HK-2 (cell line): ENCODE results near the gene SDHB.

Experiments
- DNase-seq: peaks from one replicate; pipeline ENCODE4 v3.0.0-alpha.2; 2018; ENCODE audit not compliant: unreplicated experiment

Gene SDHB

DNA sequence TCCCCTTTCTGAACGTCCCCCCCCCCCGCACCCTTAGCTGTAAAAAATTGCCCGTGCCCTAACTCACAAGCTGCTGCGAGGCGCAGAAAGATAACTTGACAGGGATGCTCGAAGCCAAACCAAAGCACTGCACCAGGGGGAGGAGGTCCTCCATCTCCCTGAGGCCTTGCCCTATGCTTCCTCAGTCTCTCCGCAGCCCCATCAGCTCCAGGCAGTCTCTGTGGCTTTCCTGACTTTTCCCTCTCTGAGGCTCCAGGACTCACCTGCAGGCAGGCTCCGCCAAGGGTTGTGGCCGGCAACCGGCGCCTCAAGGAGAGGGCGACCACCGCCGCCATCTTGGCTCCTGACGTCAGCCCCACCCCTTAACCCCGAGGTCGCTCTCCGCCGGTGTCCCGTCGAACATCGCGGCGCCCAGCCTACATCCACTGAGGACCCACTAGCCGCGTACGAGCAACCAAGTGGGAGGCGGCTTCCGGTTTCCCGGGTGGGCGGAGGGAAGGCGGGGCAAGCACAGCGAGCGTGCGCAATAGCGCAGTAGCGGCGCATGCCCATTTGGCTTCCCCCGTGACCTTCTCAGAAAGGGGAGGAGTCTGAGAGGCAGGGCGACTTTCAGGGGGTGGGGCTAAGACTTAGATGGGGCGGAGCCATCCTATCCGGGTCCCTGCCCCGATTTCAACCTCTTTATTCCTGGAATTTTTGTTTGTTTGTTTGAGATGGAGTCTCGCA is at the start of gene SDHB:
Gene SDHB (minus strand): TSS at position 348 of the 726 bp plus-strand sequence. CDS start 13 bp downstream, at position 335.
- peak; percentile 98 for DNase-seq

DNA sequence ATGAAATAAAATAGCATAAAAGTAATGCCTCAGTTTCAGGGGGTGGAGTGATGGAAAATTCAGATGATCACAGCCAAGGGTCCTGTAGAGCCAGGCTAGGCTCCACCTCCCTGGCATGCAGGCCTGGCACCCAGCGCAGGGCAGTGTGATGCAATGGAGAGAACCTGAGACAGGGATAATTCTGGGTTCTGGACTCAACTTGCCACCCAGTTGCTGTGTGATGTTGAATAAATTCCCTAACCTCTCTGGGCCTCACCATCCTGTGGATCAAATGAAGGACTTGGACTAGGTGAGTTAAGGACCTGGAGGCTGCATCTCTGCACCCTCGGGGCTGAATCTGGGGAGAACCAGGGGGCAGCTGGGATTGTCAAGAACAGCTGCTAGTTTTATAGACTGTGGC is 48.4 kb upstream of the SDHB start:
- no peak for DNase-seq

GRCh38 chr1:17101261-17101660 is 47.4 kb upstream of the SDHB start:
- DNase-seq: no peak

DNA sequence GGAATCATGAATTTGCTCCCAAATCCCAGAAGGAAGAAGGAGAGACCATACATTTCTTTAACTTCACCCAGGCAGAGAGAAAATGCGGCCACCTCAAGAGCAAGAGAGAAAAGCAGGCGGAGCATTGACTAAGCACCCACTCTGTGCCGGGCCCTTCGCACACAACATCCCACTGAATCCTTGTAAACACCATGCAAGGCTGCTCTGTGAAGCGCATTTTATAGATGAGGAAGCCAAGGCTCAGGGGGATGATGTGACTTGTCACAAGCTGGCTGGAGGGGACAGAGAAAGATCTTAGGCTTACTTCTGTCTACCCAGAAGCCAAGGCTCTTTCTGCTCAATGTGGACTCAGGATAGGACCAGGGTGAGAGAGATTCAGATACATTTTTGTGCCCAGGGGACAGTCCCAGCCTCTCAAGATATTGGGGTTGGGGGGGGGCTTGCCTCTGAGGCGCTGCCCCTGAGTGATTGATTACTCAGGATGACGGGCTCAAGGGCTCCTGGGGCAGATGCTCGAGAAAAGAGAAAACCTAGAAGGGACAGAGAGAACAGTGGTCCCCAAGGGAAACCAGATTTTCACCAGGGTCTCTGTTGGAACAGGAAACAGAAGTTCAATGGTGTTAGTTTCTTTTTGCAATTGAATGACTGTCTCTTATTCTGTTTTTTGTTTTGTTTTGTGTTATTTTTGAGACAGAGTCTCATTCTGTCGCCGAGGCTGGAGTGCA is 45.9 kb upstream of the SDHB start:
- DNase-seq: no peak

GRCh38 chr1:17098446-17099317 is 44.9 kb upstream of the SDHB start:
- DNase-seq: no peak

GRCh38 chr1:17097787-17098186 is 44.0 kb upstream of the SDHB start:
- DNase-seq: no peak

GRCh38 chr1:17097147-17097546 is 43.3 kb upstream of the SDHB start:
- no peak for DNase-seq

GRCh38 chr1:17096584-17096983 is 42.8 kb upstream of the SDHB start:
- no peak for DNase-seq

DNA sequence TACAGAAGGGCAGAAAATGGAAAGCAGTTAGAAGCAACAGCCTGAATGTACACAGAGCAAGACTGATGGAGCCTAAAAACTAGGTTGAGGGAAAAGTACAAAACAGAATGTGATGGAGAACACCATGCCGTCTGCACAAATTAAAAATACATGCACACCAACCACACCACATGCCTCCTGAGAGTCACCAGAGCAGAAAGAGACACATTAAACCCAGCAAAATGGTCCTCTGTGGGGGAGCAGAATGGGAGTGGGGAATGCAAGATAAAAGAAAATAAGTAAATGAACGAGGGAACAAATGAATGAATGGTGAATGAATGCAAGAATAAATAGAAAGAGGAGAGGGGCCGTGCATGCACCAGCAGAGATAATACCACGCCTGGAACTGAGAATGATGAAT is 41.3 kb upstream of the SDHB start:
- no peak for DNase-seq

DNA sequence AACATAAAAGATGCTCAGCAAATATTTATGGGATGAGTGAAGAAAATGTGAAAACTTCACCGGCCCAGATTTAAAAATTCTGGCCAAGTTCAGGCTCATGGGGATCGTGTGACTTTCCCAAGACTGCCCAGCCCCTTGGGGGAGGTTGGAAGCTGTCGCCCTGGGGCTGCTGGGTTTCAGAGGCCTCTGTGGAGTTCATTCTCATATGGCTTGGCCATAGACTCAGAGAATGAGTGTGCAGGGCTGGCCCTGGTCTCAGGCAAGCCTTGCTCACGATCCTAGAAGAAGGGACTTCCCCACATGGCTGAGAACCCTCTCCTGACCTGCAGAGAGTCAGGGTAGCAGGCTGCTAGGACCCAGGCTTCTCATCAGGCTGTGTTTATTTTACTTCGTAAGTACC is 40.8 kb upstream of the SDHB start:
- DNase-seq: no peak

DNA sequence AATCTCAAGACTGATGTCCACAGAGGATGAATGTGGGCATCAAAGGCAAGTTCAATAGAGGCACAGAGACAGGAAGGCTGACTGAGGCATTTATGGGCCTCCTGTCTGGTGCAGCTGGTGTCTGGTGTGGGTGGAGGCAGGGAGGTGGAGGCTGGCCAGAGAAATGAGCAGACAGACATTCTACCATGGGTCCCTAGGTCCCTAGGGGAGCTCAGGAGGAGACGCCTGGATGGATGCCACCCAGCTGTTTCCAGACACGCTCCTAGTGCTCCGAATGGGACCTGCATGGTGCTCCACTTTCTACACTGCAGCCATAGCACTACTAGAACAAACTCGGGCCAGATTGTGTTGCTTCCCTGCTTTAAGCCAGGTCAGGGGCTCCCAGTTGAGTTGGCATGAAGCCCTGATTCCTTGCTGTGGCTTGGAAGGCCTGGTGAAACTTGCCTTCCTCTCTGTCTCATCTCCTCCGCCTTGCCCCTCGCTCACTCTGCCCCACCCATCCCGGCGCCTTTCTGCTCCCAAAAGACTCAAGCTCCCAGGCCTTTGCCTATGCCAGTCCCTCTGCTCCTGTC is 40.1 kb upstream of the SDHB start:
- DNase-seq: no peak

DNA sequence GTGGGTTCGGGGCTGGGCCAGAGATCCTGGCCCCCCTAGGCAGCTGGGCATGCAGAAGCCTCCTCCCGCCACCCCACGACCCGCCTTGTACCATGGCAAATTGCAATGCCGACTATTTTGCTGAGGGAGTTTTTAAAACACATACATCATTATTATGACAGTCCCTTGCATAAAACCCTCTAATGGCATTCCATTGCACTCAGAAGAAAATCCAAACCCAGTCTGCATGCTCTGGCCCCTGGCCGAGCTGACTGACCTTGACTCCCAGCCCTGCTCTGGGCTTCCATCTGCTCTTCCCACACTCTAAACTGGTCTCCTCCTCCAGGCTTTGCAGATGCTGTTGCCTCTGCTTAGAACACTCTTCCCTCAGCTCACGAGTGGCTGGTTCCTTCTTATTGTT is 37.4 kb upstream of the SDHB start:
- DNase-seq: no peak

GRCh38 chr1:17089506-17089905 is 35.7 kb upstream of the SDHB start:
- DNase-seq: no peak

DNA sequence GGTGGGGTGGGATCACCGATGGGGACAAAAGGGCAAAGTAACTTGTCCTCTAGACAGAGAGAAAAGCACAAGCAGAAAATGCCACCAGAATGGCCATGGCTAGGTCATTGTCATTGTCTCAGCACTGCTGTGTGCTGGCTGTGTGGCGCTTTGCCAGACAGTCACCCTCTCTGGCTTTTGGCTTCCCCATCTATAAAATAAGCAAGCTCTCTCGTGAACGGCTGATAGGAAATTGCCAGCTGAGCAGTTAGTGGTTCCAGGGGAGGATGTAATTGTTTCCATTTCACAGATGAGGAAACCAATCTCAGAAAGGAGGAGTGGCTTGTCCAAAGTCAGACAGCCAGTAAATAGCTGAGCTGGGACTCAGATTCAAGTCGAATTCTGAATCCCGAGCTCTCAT is 32.9 kb upstream of the SDHB start:
- DNase-seq: no peak

- no peak for DNase-seq
Observed at GRCh38 chr1:17084787-17085186, 31.0 kb upstream of the SDHB start.

DNA sequence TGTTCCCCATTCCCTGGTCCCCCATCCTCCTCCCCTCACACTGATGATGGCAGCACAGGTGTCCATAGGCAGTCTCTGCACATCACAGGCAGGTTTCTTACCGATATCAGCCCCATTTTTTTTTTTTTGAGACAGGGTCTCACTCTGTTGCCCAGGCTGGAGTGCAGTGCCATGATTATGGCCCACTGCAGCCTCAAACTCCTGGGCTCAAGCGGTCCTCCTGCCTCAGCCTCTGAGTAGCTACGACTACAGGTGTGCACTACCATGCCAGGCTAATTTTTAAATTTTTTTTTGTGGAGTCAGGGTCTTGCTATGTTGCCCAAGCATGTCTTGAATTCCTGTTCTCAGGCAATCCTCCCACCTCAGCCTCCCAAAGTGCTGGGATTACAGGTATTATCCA is 28.9 kb upstream of the SDHB start:
- DNase-seq: no peak

- no peak for DNase-seq
Observed at GRCh38 chr1:17081439-17081838, 27.6 kb upstream of the SDHB start.

DNA sequence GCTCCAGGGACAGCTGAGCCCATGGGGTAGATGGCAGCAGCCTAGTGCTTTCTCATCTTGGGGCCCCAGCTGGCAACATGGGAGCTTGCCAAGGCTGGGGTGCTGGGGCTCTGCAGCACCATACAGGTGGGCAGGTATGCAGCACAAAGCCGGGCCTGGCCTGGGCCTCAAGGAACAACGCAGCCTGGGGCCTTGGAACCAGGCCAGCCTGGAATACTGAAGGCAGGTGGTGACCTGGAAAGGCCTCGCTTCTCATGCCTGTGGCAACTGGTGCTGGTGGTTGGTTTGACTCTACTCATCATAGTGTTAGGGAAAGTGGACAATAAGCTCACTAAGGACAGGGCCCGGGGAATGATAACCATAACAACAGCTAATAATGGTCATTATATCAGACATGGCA is 27.0 kb upstream of the SDHB start:
- no peak for DNase-seq

- no peak for DNase-seq
Observed at GRCh38 chr1:17080085-17080759, 26.4 kb upstream of the SDHB start.

GRCh38 chr1:17078991-17079868 is 25.4 kb upstream of the SDHB start:
- no peak for DNase-seq
